Uterus (tissue), 4 donors: ENCODE measurements around the gene DAB2. TPM values are rescaled to one million over a fixed set of nuclear protein-coding genes. Genes with fewer than 3 reads are reported as not detected.

ENCODE experiments used
- DNase-seq, 2 donors: peaks; one replicate each; pipeline ENCODE4 v3.0.0-alpha.2; 2019 to 2020
- H3K27ac ChIP-seq, 2 donors: fragments of 200-600 bp; sonication (generic); 1 replicate in 1 of 2; 2 replicates in 1 of 2; pipeline ENCODE4 v1.5.1; 2016 to 2018
- H3K27me3 ChIP-seq, 2 donors: fragments of 200-600 bp; sonication (generic); one replicate each; pipeline ENCODE4 v1.5.1; 2018 to 2019; ENCODE audit warnings: control low read depth in 1 of 2
- H3K36me3 ChIP-seq, 2 donors: fragments of 200-600 bp; sonication (generic); one replicate each; pipeline ENCODE4 v1.5.1; 2019; ENCODE audit warnings: control low read depth in 1 of 2
- H3K4me1 ChIP-seq, 2 donors: fragments of 200-600 bp; sonication (generic); one replicate each; pipeline ENCODE4 v1.5.1; 2018 to 2019; ENCODE audit warnings: control low read depth in 1 of 2
- H3K4me3 ChIP-seq, 2 donors: fragments of 200-600 bp; sonication (generic); 1 replicate in 1 of 2; 2 replicates in 1 of 2; pipeline ENCODE4 v1.5.1; 2018 to 2019; ENCODE audit warnings: mild to moderate bottlenecking in 1 of 2
- H3K9me3 ChIP-seq, 2 donors: fragments of 200-600 bp; sonication (generic); one replicate each; pipeline ENCODE4 v1.5.1; 2019; ENCODE audit warnings: control low read depth in 1 of 2
- POLR2A ChIP-seq, 2 donors: fragments of 450-650 bp; IDR thresholded peaks; one replicate each; pipeline ENCODE4 v1.6.1; 2016; ENCODE audit warnings: antibody characterized with exemption in 2 of 2, mild to moderate bottlenecking in 1 of 2, moderate library complexity in 1 of 2
- intact Hi-C: fragments of 100-400 bp; cut with DNase I; formaldehyde crosslinking; loops from one replicate; pipeline ENCODE4 v1.15.1; 2023; ENCODE audit warnings: low total_unique reads
- total RNA-seq, 4 donors: library from RNA; depleted of rRNA in 3 of 4; stranded (reverse); fragments of >200 nt in 3 of 4; gene quantifications; one replicate each; pipeline versions ENCODE4 v1.1.0 to v1.2.4, GENCODE V29; 2014 to 2023
- TF ChIP-seq, protein P1 (sequence below), 4 experiments: fragments of 200-600 bp in 2 of 4; fragments of 450-650 bp in 2 of 4; sonication (generic) in 2 of 4; IDR thresholded peaks; one replicate each; pipeline ENCODE4 v1.5.1; 2016 to 2019; ENCODE audit warnings: antibody characterized with exemption in 4 of 4, mild to moderate bottlenecking in 2 of 4, moderate library complexity in 1 of 4
- donor health status: DM: yes; HTN: yes; CAD: no.

Gene DAB2
- total RNA-seq, 4 donors from 2014 or later = 23.1 to 80.1 (median 56.7) TPM

DNA sequence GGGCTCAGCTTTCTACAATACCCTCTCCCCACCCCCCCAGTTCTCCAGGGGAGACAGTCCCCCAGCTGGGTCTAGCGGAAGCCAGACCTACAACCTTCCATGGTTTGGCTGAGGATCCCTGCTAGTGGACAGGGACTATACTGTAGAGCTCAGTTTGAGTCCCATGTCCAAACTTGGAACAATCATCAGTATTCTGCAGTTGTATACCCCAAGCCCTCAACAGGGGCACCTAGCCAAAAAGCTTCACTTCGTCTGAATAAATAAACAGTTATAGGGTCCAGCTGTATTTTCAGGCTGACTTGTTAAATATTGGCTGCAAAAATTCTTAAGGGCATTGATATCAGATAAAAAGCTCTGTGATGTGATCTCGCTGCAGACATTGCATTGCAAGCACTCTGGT lies 45.1 kb downstream of the DAB2 start:
- no peaks in the 10 kb centered on the region for H3K4me1 ChIP-seq
- no peaks in the 10 kb centered on the region for H3K9me3 ChIP-seq
- H3K4me3 ChIP-seq = no peak overlapping the region
- no peaks in the 10 kb centered on the region for H3K27me3 ChIP-seq
- intact Hi-C loops = loop anchor here (5.0 kb wide), 2 partner anchors 168 to 183 kb away; no protein-coding TSS in a partner anchor
- no peak for TF ChIP-seq POLR2A (IDR thresholded peaks at IDR 0.05)
- TF ChIP-seq, protein P1, sequence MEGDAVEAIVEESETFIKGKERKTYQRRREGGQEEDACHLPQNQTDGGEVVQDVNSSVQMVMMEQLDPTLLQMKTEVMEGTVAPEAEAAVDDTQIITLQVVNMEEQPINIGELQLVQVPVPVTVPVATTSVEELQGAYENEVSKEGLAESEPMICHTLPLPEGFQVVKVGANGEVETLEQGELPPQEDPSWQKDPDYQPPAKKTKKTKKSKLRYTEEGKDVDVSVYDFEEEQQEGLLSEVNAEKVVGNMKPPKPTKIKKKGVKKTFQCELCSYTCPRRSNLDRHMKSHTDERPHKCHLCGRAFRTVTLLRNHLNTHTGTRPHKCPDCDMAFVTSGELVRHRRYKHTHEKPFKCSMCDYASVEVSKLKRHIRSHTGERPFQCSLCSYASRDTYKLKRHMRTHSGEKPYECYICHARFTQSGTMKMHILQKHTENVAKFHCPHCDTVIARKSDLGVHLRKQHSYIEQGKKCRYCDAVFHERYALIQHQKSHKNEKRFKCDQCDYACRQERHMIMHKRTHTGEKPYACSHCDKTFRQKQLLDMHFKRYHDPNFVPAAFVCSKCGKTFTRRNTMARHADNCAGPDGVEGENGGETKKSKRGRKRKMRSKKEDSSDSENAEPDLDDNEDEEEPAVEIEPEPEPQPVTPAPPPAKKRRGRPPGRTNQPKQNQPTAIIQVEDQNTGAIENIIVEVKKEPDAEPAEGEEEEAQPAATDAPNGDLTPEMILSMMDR (IDR thresholded peaks at IDR 0.05) = no peak
- no peak for DNase-seq
- H3K36me3 ChIP-seq = no peaks in the 10 kb centered on the region
- no peak overlapping the region for H3K27ac ChIP-seq

DNA sequence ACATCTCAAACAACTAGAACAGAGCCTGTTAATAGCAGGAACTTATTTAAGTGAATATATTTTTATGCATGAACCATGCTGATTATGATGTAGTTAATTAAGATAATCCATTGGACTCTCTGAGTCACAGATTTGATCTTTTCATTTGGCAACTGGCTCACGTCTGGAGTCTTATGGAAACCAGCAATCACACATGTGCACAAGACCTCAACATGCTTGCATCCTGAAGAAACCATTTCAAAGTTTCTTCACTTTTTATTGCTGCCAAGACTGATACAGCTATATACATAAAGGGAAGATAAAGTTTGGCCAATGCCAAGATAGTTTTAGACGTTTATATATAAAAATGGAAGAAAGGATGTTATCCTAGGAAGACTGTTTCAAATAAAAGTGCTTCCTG lies 47.2 kb downstream of the DAB2 start:
- no peaks in the 10 kb centered on the region for H3K9me3 ChIP-seq
- TF ChIP-seq, protein P1 (IDR thresholded peaks at IDR 0.05) = no peak
- TF ChIP-seq POLR2A (IDR thresholded peaks at IDR 0.05) = no peak
- no peaks in the 10 kb centered on the region for H3K36me3 ChIP-seq
- no peaks in the 10 kb centered on the region for H3K4me1 ChIP-seq
- no peak overlapping the region for H3K27ac ChIP-seq
- intact Hi-C loops = loop anchor here (5.0 kb wide), 2 partner anchors 170 to 185 kb away; no protein-coding TSS in a partner anchor
- no peaks in the 10 kb centered on the region for H3K27me3 ChIP-seq
- no peak overlapping the region for H3K4me3 ChIP-seq
- no peak for DNase-seq

DNA sequence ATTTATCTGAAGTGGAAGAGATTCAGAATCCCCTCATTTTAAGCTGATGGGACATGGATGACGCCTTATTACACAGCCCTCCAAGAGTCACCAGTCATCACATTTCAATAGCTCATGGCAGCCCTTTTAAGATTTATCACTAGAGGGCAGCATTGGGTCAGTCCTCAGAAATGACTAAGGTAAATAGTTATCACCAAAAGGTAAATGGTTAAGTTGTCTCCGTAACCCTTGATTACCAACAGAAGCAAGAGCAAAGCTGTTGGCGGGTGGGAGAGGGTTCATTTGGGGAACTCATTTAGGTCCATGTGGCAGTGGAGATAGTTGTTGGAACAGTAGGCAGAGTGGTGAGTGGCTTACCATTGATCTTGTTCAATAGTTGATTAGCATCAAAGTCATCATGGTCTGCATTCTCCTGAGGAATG lies 48.5 kb downstream of the DAB2 start:
- Histone ChIP-seq H3K27ac (no peak overlapping the region), H3K27me3 (no peaks in the 10 kb centered on the region), H3K36me3 (no peaks in the 10 kb centered on the region), H3K4me3 (no peak overlapping the region), H3K4me1 (no peaks in the 10 kb centered on the region), H3K9me3 (no peaks in the 10 kb centered on the region)
- TF ChIP-seq, protein P1 (IDR thresholded peaks at IDR 0.05) = peak; percentile 70 to 74 (median 72)
- TF ChIP-seq POLR2A (IDR thresholded peaks at IDR 0.05) = no peak
- intact Hi-C loops = loop anchor here (5.0 kb wide), 2 partner anchors 171 to 186 kb away; no protein-coding TSS in a partner anchor
- peak; percentile 34 to 53 for DNase-seq

DNA sequence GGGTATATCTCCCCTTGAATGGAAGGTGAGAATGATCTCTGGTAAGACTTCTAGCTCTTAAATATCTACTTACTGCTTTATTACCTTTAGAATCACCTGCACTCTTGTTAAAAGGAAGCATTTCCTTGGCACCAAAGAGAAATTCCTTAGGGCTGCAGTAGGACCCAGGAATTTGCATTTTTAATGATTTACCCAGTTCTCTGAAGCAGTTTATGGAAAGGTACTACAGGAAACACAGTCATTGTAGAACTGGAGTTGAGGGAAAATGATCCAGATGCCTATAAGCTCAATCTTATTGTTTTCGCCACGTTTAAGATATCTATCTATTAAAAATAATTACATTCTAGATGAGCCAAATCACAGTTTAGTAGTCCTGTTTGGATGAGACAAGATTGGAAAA lies 51.0 kb downstream of the DAB2 start:
- Histone ChIP-seq H3K9me3 (no peaks in the 10 kb centered on the region), H3K27ac (no peak overlapping the region), H3K27me3 (no peaks in the 10 kb centered on the region), H3K4me3 (no peak overlapping the region), H3K36me3 (no peaks in the 10 kb centered on the region), H3K4me1 (no peaks in the 10 kb centered on the region)
- TF ChIP-seq, protein P1 (IDR thresholded peaks at IDR 0.05) = no peak
- no peak for TF ChIP-seq POLR2A (IDR thresholded peaks at IDR 0.05)
- intact Hi-C loops = no loop called here
- DNase-seq = no peak

DNA sequence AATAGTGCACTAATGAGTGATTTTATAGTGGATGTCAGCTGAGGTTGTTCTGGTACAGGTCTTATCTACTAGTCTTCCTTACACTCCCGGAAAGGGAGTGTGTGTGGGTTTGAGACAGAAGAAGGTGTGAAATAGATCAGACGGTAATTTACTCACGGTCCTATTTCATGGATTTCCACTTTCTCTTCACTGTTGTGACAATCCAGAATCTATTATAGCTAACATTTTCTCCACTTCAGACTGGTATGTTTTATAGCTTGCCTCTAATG lies 53.5 kb downstream of the DAB2 start:
- TF ChIP-seq, protein P1 (IDR thresholded peaks at IDR 0.05) = no peak
- no peak for TF ChIP-seq POLR2A (IDR thresholded peaks at IDR 0.05)
- Histone ChIP-seq H3K27ac (no peak overlapping the region), H3K4me3 (no peak overlapping the region), H3K36me3 (no peaks in the 10 kb centered on the region), H3K9me3 (no peaks in the 10 kb centered on the region), H3K27me3 (no peaks in the 10 kb centered on the region), H3K4me1 (no peaks in the 10 kb centered on the region)
- DNase-seq = no peak
- intact Hi-C loops = no loop called here
